Activated naive CD4-positive, alpha-beta T cell treated with anti-CD3 and anti-CD28 coated beads for 36 hours (primary cell): Measurements from ENCODE around the gene VAV3. TPM values are rescaled to one million over a fixed set of nuclear protein-coding genes. Genes with fewer than 3 reads are reported as not detected.

Source experiments
- CTCF ChIA-PET: fragments of 350-600 bp; sonication (Branson Sonifier 250); formaldehyde crosslinking; loops from one replicate; lab custom pipeline; 2021; ENCODE audit warnings: antibody characterized with exemption; lab: Charles Lee
- DNase-seq: peaks from one replicate; pipeline ENCODE4 v3.0.0-alpha.2; 2020
- H3K27ac Mint-ChIP-seq: one replicate; pipeline ENCODE4 v1.8.0; 2021; ENCODE audit warnings: mild to moderate bottlenecking, mixed read lengths
- H3K27me3 Mint-ChIP-seq: one replicate; pipeline ENCODE4 v1.8.0; 2021; ENCODE audit warnings: low read depth, mixed read lengths
- H3K36me3 Mint-ChIP-seq: one replicate; pipeline ENCODE4 v1.8.0; 2021; ENCODE audit warnings: low read depth, mixed read lengths
- H3K4me1 Mint-ChIP-seq: one replicate; pipeline ENCODE4 v1.8.0; 2021; ENCODE audit warnings: low read depth, mixed read lengths
- H3K4me3 Mint-ChIP-seq: one replicate; pipeline ENCODE4 v1.8.0; 2021; ENCODE audit warnings: mild to moderate bottlenecking, moderate library complexity, mixed read lengths
- H3K9me3 Mint-ChIP-seq: one replicate; pipeline ENCODE4 v1.8.0; 2021; ENCODE audit warnings: mixed read lengths
- intact Hi-C: fragments of 100-400 bp; cut with micrococcal nuclease; formaldehyde crosslinking; loops from one replicate; pipeline ENCODE4 v1.15.1; 2023
- total RNA-seq, 2 experiments: library from RNA; stranded (reverse); gene quantifications; one replicate each; pipeline ENCODE4 v1.2.3, GENCODE V29; 2021

VAV3 gene
- total RNA-seq, 2 experiments from 2014 or later = 1.3 to 2.3 TPM

GRCh38 chr1:107600607-107601160 is 364.3 kb downstream of the VAV3 start:
- CTCF ChIA-PET = no interaction called here
- Mint-ChIP-seq H3K9me3 (no peaks in the 10 kb centered on the region), H3K27ac (no peak overlapping the region), H3K36me3 (peaks cover 3% of the 10 kb centered on the region), H3K27me3 (no peaks in the 10 kb centered on the region), H3K4me3 (no peak overlapping the region), H3K4me1 (no peaks in the 10 kb centered on the region)
- DNase-seq = no peak
- intact Hi-C loops = no loop called here

- no peaks in the 10 kb centered on the region for H3K27me3 Mint-ChIP-seq
- intact Hi-C loops = no loop called here
- no peak overlapping the region for H3K27ac Mint-ChIP-seq
- no peak overlapping the region for H3K4me3 Mint-ChIP-seq
- peaks cover 3% of the 10 kb centered on the region for H3K36me3 Mint-ChIP-seq
- no peak for DNase-seq
- H3K9me3 Mint-ChIP-seq = no peaks in the 10 kb centered on the region
- CTCF ChIA-PET = no interaction called here
- no peaks in the 10 kb centered on the region for H3K4me1 Mint-ChIP-seq
Measured at GRCh38 chr1:107599220-107599619, 365.8 kb downstream of the VAV3 start.

GRCh38 chr1:107597290-107597689 is 367.7 kb downstream of the VAV3 start:
- CTCF ChIA-PET = no interaction called here
- no peaks in the 10 kb centered on the region for H3K27me3 Mint-ChIP-seq
- intact Hi-C loops = no loop called here
- H3K4me1 Mint-ChIP-seq = peaks cover 3% of the 10 kb centered on the region
- DNase-seq = no peak
- no peak overlapping the region for H3K4me3 Mint-ChIP-seq
- H3K36me3 Mint-ChIP-seq = peaks cover 3% of the 10 kb centered on the region
- H3K27ac Mint-ChIP-seq = no peak overlapping the region
- H3K9me3 Mint-ChIP-seq = no peaks in the 10 kb centered on the region

- H3K4me1 Mint-ChIP-seq = peaks cover 3% of the 10 kb centered on the region
- peaks cover 3% of the 10 kb centered on the region for H3K36me3 Mint-ChIP-seq
- H3K27ac Mint-ChIP-seq = no peak overlapping the region
- H3K9me3 Mint-ChIP-seq = no peaks in the 10 kb centered on the region
- CTCF ChIA-PET = no interaction called here
- no peaks in the 10 kb centered on the region for H3K27me3 Mint-ChIP-seq
- H3K4me3 Mint-ChIP-seq = no peak overlapping the region
- no peak for DNase-seq
- intact Hi-C loops = no loop called here
Measured at GRCh38 chr1:107594536-107594935, 370.4 kb downstream of the VAV3 start.

- no peak for DNase-seq
- no peak overlapping the region for H3K4me3 Mint-ChIP-seq
- peaks cover 3% of the 10 kb centered on the region for H3K36me3 Mint-ChIP-seq
- H3K27me3 Mint-ChIP-seq = no peaks in the 10 kb centered on the region
- intact Hi-C loops = no loop called here
- peaks cover 3% of the 10 kb centered on the region for H3K4me1 Mint-ChIP-seq
- H3K9me3 Mint-ChIP-seq = no peaks in the 10 kb centered on the region
- CTCF ChIA-PET = no interaction called here
- no peak overlapping the region for H3K27ac Mint-ChIP-seq
Measured at GRCh38 chr1:107593501-107594209, 371.3 kb downstream of the VAV3 start.

- Mint-ChIP-seq H3K27ac (no peak overlapping the region), H3K36me3 (peaks cover 4% of the 10 kb centered on the region), H3K27me3 (no peaks in the 10 kb centered on the region), H3K9me3 (no peaks in the 10 kb centered on the region), H3K4me3 (no peak overlapping the region), H3K4me1 (peaks cover 3% of the 10 kb centered on the region)
- no peak for DNase-seq
- CTCF ChIA-PET = no interaction called here
- intact Hi-C loops = no loop called here
Measured at GRCh38 chr1:107590900-107591622, 373.9 kb downstream of the VAV3 start.

GRCh38 chr1:107590087-107590486 is 374.9 kb downstream of the VAV3 start:
- Mint-ChIP-seq H3K9me3 (no peaks in the 10 kb centered on the region), H3K27ac (no peak overlapping the region), H3K4me3 (no peak overlapping the region), H3K36me3 (peaks cover 5% of the 10 kb centered on the region), H3K27me3 (no peaks in the 10 kb centered on the region), H3K4me1 (peaks cover 3% of the 10 kb centered on the region)
- CTCF ChIA-PET = no interaction called here
- DNase-seq = no peak
- intact Hi-C loops = no loop called here

- DNase-seq = no peak
- CTCF ChIA-PET = no interaction called here
- Mint-ChIP-seq H3K9me3 (no peaks in the 10 kb centered on the region), H3K4me1 (no peaks in the 10 kb centered on the region), H3K36me3 (peaks cover 5% of the 10 kb centered on the region), H3K27me3 (no peaks in the 10 kb centered on the region), H3K4me3 (no peak overlapping the region), H3K27ac (no peak overlapping the region)
- intact Hi-C loops = no loop called here
Measured at GRCh38 chr1:107588321-107588720, 376.7 kb downstream of the VAV3 start.

GRCh38 chr1:107575226-107575625 is 389.8 kb downstream of the VAV3 start:
- Mint-ChIP-seq H3K27me3 (no peaks in the 10 kb centered on the region), H3K36me3 (peaks cover 4% of the 10 kb centered on the region), H3K4me3 (no peak overlapping the region), H3K9me3 (no peaks in the 10 kb centered on the region), H3K27ac (no peak overlapping the region), H3K4me1 (no peaks in the 10 kb centered on the region)
- DNase-seq = no peak
- intact Hi-C loops = no loop called here
- CTCF ChIA-PET = no interaction called here

- intact Hi-C loops = no loop called here
- DNase-seq = no peak
- Mint-ChIP-seq H3K27me3 (no peaks in the 10 kb centered on the region), H3K36me3 (peaks cover 4% of the 10 kb centered on the region), H3K9me3 (no peaks in the 10 kb centered on the region), H3K4me3 (no peak overlapping the region), H3K27ac (no peak overlapping the region), H3K4me1 (no peaks in the 10 kb centered on the region)
- CTCF ChIA-PET = no interaction called here
Measured at GRCh38 chr1:107574044-107574443, 390.9 kb downstream of the VAV3 start.

GRCh38 chr1:107572674-107573211 is 392.2 kb downstream of the VAV3 start:
- Mint-ChIP-seq H3K4me3 (no peak overlapping the region), H3K27ac (no peak overlapping the region), H3K36me3 (peaks cover 4% of the 10 kb centered on the region), H3K27me3 (no peaks in the 10 kb centered on the region), H3K4me1 (no peaks in the 10 kb centered on the region), H3K9me3 (no peaks in the 10 kb centered on the region)
- intact Hi-C loops = no loop called here
- CTCF ChIA-PET = no interaction called here
- no peak for DNase-seq

- H3K4me1 Mint-ChIP-seq = no peaks in the 10 kb centered on the region
- no peak overlapping the region for H3K27ac Mint-ChIP-seq
- CTCF ChIA-PET = no interaction called here
- H3K4me3 Mint-ChIP-seq = no peak overlapping the region
- no peaks in the 10 kb centered on the region for H3K9me3 Mint-ChIP-seq
- H3K36me3 Mint-ChIP-seq = peaks cover 4% of the 10 kb centered on the region
- no peak for DNase-seq
- no peaks in the 10 kb centered on the region for H3K27me3 Mint-ChIP-seq
- intact Hi-C loops = no loop called here
Measured at GRCh38 chr1:107570768-107571167, 394.2 kb downstream of the VAV3 start.

GRCh38 chr1:107563441-107563840 is 401.5 kb downstream of the VAV3 start:
- DNase-seq = no peak
- CTCF ChIA-PET = no interaction called here
- intact Hi-C loops = no loop called here
- H3K4me1 Mint-ChIP-seq = no peaks in the 10 kb centered on the region
- no peaks in the 10 kb centered on the region for H3K9me3 Mint-ChIP-seq
- H3K4me3 Mint-ChIP-seq = no peak overlapping the region
- no peaks in the 10 kb centered on the region for H3K36me3 Mint-ChIP-seq
- H3K27me3 Mint-ChIP-seq = no peaks in the 10 kb centered on the region
- H3K27ac Mint-ChIP-seq = no peak overlapping the region
